Measurements from ENCODE around the gene SURF6.
"Not testable (repeated sequence)": the region's sequence is repeated elsewhere in the genome, so short reads cannot be mapped to it uniquely, and the experiment has no call there.

DNA sequence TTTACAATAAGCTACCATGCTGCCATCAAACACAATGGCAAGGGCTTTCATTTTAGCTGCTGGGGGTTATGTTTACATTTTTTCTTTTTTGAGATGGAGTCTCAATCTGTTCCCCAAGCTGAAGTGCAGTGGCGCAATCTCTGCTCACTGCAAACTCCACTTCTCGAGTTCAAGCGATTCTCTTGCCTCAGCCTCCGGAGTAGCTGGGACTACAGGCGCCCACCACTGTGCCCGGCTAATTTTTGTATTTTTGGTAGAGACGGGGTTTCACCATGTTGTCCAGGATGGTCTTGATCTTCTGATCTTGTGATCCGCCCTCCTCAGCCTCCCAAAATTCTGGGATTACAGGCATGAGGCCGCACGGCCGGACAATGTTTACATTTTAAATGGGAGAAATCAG is 1.1 kb downstream of the SURF6 start:
- TF ChIP-seq, protein P1, sequence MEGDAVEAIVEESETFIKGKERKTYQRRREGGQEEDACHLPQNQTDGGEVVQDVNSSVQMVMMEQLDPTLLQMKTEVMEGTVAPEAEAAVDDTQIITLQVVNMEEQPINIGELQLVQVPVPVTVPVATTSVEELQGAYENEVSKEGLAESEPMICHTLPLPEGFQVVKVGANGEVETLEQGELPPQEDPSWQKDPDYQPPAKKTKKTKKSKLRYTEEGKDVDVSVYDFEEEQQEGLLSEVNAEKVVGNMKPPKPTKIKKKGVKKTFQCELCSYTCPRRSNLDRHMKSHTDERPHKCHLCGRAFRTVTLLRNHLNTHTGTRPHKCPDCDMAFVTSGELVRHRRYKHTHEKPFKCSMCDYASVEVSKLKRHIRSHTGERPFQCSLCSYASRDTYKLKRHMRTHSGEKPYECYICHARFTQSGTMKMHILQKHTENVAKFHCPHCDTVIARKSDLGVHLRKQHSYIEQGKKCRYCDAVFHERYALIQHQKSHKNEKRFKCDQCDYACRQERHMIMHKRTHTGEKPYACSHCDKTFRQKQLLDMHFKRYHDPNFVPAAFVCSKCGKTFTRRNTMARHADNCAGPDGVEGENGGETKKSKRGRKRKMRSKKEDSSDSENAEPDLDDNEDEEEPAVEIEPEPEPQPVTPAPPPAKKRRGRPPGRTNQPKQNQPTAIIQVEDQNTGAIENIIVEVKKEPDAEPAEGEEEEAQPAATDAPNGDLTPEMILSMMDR (conservative IDR thresholded peaks at IDR 0.05; ENCODE audit: low read depth in 2 of 2): not testable (repeated sequence)
- TF ChIP-seq POLR2AphosphoS5 (IDR thresholded peaks at IDR 0.05; ENCODE audit: low read depth); EZH2 (IDR thresholded peaks at IDR 0.05; ENCODE audit: low read depth, unreplicated experiment); JUNB (IDR thresholded peaks at IDR 0.05; ENCODE audit: unreplicated experiment); EZH2phosphoT487 (IDR thresholded peaks at IDR 0.05; ENCODE audit: unreplicated experiment): not testable (repeated sequence)
- TF ChIP-seq, protein P2, sequence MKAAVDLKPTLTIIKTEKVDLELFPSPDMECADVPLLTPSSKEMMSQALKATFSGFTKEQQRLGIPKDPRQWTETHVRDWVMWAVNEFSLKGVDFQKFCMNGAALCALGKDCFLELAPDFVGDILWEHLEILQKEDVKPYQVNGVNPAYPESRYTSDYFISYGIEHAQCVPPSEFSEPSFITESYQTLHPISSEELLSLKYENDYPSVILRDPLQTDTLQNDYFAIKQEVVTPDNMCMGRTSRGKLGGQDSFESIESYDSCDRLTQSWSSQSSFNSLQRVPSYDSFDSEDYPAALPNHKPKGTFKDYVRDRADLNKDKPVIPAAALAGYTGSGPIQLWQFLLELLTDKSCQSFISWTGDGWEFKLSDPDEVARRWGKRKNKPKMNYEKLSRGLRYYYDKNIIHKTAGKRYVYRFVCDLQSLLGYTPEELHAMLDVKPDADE (IDR thresholded peaks at IDR 0.05): not testable (repeated sequence)
